Naive thymus-derived CD8-positive, alpha-beta T cell (primary cell): Measurements from ENCODE around the gene ATP4B. TPM values are rescaled to one million over a fixed set of nuclear protein-coding genes. Genes with fewer than 3 reads are reported as not detected.

Source experiments
- ATAC-seq, 2 donors: fragments of 150-1000 bp; cut with Tn5 transposase in 1 of 2; sonication (Bioruptor Pico), chemical (Tn5 transposase) in 1 of 2; 1 replicate in 1 of 2; 2 replicates in 1 of 2; pipeline ENCODE4 v1.10.0; 2021; ENCODE audit warnings: mild to moderate bottlenecking in 2 of 2, moderate library complexity in 2 of 2
- POLR2A ChIA-PET: fragments of 350-600 bp; sonication (Branson Sonifier 250); formaldehyde crosslinking; loops from one replicate; lab custom pipeline; 2021; ENCODE audit warnings: antibody characterized with exemption; lab: Charles Lee
- DNase-seq, 10 donors: peaks; one replicate each; pipeline versions ENCODE4 v3.0.0 to v3.0.0-alpha.2; 2020 to 2022
- H3K27ac Mint-ChIP-seq, 10 donors: one replicate each; pipeline ENCODE4 v1.8.0; 2020 to 2022; ENCODE audit warnings: mild to moderate bottlenecking in 10 of 10, mixed read lengths in 10 of 10, moderate library complexity in 4 of 10, inconsistent platforms in 1 of 10
- H3K27me3 Mint-ChIP-seq, 5 donors: one replicate each; pipeline ENCODE4 v1.8.0; 2021 to 2022; ENCODE audit warnings: mixed read lengths in 5 of 5
- H3K36me3 Mint-ChIP-seq, 3 donors: one replicate each; pipeline ENCODE4 v1.8.0; 2020 to 2022; ENCODE audit warnings: mixed read lengths in 3 of 3, mild to moderate bottlenecking in 2 of 3, inconsistent platforms in 1 of 3
- H3K4me1 Mint-ChIP-seq, 4 donors: one replicate each; pipeline ENCODE4 v1.8.0; 2021 to 2022; ENCODE audit warnings: mixed read lengths in 4 of 4
- H3K4me3 Mint-ChIP-seq, 10 donors: one replicate each; pipeline ENCODE4 v1.8.0; 2020 to 2022; ENCODE audit warnings: mild to moderate bottlenecking in 10 of 10, mixed read lengths in 10 of 10, moderate library complexity in 6 of 10, inconsistent platforms in 1 of 10
- H3K9me3 Mint-ChIP-seq, 9 donors: one replicate each; pipeline ENCODE4 v1.8.0; 2020 to 2022; ENCODE audit warnings: mixed read lengths in 9 of 9, mild to moderate bottlenecking in 3 of 9, inconsistent platforms in 1 of 9, moderate library complexity in 1 of 9
- polyA plus RNA-seq, 3 donors: library from polyadenylated mRNA; unstranded; fragments of 300-500 nt; fragmentation: Illumina TruSeq; gene quantifications; one replicate each; pipeline ENCODE4 v1.2.3, GENCODE V29; 2021
- total RNA-seq, 8 experiments: library from RNA in 2 of 8; stranded (reverse) in 2 of 8; gene quantifications; one replicate each; pipeline ENCODE4 v1.2.3 and lab custom pipeline; 2021 to 2026

Gene ATP4B
- total and polyA plus RNA-seq, 5 experiments from 2014 or later = not detected

DNA sequence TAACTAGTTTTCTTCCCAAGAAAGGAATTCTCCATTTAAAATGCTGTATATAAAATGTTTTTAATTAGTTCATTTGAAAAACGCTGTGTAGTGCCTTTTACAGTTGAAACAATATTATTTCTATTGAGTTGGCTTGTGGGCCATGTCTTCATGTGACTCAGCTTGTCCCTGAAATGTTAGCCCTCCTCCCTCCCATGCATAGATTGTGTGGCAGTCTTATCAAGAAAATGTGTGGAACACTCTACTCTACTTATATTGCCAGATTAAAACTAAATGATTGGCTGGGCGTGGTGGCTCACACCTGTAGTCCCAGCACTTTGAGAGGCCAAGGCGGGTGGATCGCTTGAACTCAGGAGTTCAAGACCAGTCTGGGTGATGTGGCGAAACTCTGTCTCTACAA, 40.0 kb downstream of the ATP4B start:
- Mint-ChIP-seq H3K4me1 (peaks cover 0 to 7% (median under 1%) of the 10 kb centered on the region in 4 donors), H3K36me3 (peaks cover 0 to 6% (median 0%) of the 10 kb centered on the region in 3 donors), H3K27me3 (no peaks in the 10 kb centered on the region), H3K27ac (peak overlapping the region in 2 of 10 donors; percentile 35 to 53), H3K4me3 (no peak overlapping the region), H3K9me3 (no peaks in the 10 kb centered on the region)
- no peak for ATAC-seq
- POLR2A ChIA-PET = no interaction called here
- DNase-seq = no peak

DNA sequence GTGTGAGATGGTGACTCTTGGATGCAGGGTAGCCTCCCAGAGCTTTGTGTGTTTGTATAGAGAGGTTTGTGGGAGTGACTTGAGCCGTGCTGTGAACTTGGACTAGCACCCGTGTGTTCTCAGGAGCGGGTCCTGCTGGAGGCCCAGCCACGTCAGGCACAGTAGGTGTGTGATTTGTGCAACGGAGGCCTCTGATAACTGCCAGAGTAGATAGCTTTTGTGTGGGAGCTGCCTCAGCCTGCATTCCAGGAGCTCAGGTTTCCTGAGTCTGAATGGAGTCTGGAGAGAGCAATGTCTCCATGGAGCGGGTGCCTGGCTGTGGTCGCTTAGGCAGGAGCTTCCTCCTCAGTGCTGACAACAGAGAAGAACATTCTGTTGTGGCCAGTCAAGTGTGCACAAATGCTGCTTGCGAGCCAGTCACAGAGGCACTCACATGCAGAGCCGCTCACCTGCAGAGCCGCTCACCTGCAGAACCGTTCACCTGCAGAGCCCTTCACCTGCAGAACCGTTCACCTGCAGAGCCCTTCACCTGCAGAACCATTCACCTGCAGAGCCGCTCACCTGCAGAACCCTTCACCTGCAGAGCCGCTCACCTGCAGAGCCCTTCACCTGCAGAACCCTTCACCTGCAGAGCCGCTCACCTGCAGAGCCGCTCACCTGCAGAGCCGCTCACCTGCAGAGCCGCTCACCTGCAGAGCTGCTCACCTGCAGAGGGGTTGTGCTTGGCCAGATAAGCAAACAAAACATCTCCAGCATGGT, 40.8 kb downstream of the ATP4B start:
- H3K4me3 Mint-ChIP-seq = no peak overlapping the region
- peaks cover 0 to 13% (median 0%) of the 10 kb centered on the region in 3 donors for H3K36me3 Mint-ChIP-seq
- H3K4me1 Mint-ChIP-seq = peaks cover 0 to 9% (median under 1%) of the 10 kb centered on the region in 4 donors
- no peaks in the 10 kb centered on the region for H3K9me3 Mint-ChIP-seq
- ATAC-seq (no peak), DNase-seq (no peak)
- H3K27me3 Mint-ChIP-seq = no peaks in the 10 kb centered on the region
- no peak overlapping the region for H3K27ac Mint-ChIP-seq
- POLR2A ChIA-PET = no interaction called here

DNA sequence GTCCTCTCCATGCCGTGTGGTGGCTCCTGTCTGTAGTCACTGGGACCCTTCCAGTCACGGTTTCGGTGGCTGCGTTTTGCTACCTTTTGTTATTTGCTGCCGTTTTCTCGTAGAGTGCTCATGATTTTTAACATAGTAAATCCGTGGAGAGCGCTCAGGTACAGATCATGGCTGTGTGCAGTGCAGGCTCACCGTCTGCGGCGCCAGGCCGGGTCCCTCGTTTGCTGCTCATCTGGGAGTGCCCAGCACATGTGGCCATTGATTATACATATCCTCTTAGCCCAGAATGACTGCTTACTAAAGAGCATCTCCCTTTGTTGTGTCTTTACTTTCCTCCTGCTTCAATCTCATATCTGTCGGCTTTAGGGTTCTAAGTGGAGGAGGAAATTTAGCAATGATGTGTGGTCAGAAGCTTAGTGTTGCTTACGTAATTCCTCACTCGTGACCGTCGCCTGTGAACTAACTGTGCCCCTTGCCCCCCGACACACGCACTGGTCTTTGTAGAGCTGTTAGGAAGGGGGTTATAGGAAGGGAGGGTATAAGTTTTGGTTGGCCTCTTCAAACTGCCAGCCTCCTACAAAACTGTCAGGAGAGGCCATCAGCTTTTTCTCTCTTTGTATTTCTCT, 41.6 kb downstream of the ATP4B start:
- H3K9me3 Mint-ChIP-seq = no peaks in the 10 kb centered on the region
- DNase-seq (no peak), ATAC-seq (no peak)

DNA sequence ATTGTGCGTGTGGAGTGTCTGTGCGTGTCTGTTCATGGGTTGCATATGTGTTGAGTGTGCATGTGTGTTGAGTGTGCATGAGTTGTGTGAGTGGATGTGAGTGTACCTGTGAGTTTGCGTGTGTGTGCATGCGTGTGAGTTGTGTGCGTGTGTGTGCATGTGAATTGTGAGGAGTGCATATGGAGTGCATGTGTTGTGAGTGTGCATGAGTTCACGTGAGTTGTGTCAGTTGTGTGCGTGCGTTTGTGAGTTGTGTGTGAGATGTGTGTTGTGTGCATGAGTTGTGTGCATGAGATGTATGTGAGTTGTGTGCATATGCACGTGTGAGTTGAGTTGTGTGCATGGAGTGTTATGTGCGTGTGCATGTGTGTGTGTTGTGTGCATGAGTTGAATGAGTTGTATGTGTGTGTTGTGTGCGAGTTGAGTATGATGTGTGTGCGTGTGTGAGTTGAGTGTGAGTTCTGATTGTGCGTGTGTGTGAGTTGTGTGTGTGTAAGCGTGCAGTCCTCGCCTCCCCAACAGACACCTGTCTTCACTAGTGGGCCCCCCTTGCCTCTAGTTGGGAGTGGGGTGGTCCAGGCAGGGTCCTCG, 44.1 kb downstream of the ATP4B start:
- H3K36me3 Mint-ChIP-seq = peaks cover 0 to 25% (median 7%) of the 10 kb centered on the region in 3 donors
- H3K4me3 Mint-ChIP-seq = no peak overlapping the region
- peaks cover 0 to 12% (median 4%) of the 10 kb centered on the region in 4 donors for H3K4me1 Mint-ChIP-seq
- no peak for DNase-seq
- POLR2A ChIA-PET = no interaction called here
- H3K9me3 Mint-ChIP-seq = no peaks in the 10 kb centered on the region
- H3K27ac Mint-ChIP-seq = no peak overlapping the region
- H3K27me3 Mint-ChIP-seq = no peaks in the 10 kb centered on the region
- ATAC-seq = no peak

More for the DNA sequence above, 41.6 kb downstream of the ATP4B start:
- Mint-ChIP-seq H3K4me1 (peaks cover 0 to 10% (median under 1%) of the 10 kb centered on the region in 4 donors), H3K27ac (no peak overlapping the region), H3K27me3 (no peaks in the 10 kb centered on the region), H3K36me3 (peaks cover 0 to 17% (median 0%) of the 10 kb centered on the region in 3 donors), H3K4me3 (no peak overlapping the region)
- POLR2A ChIA-PET = no interaction called here

DNA sequence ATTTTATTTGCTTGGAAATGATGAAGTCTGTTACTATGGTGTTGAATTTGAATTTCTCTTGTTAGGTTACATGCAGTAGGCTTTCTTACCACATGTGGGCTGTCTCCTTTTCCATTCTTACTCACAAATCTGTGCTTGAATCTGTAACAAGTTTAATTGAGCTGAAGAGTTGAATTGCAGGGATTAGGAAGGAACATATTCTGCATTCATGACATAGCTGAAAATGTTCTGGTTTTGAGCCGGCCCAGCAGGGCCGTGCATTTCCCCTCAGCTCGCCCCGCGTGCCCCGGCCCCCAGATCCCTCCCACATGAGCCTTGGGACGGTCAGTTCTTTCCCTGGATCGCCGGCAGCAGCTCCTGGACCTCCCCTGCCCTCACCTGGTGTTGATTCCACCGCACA, 45.4 kb downstream of the ATP4B start:
- DNase-seq (no peak), ATAC-seq (no peak)
- peak overlapping the region in 1 of 10 donors; percentile 70 for H3K27ac Mint-ChIP-seq
- peaks cover 0 to 17% (median 10%) of the 10 kb centered on the region in 4 donors for H3K4me1 Mint-ChIP-seq
- H3K27me3 Mint-ChIP-seq = no peaks in the 10 kb centered on the region
- POLR2A ChIA-PET = no interaction called here
- H3K4me3 Mint-ChIP-seq = no peak overlapping the region
- no peaks in the 10 kb centered on the region for H3K9me3 Mint-ChIP-seq
- peaks cover 0 to 25% (median 7%) of the 10 kb centered on the region in 3 donors for H3K36me3 Mint-ChIP-seq

DNA sequence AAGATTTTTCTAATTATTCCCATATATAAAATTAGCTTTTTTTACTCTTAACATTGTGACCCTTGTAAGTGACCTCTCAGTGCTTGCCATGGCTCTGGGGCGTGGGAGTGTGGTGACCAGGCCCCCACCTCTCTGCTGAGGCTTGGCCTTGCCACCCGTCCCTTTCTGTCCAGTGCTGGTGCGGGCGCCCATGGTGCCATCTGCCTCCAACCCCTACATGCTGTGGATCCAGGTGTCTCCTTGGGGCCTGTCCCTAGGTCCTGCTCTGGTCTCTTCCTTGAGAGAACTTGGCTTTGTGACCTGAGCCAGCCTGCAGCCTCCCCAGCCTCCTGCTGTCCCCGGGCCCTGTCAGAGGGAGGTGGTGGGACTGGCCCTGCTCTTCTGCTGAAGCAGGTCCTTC, 46.0 kb downstream of the ATP4B start:
- H3K9me3 Mint-ChIP-seq = no peaks in the 10 kb centered on the region
- no peak overlapping the region for H3K4me3 Mint-ChIP-seq
- no peaks in the 10 kb centered on the region for H3K27me3 Mint-ChIP-seq
- POLR2A ChIA-PET = interaction anchor here (0.6 kb wide), 1 partner anchor 51 kb away, joined by 3 read pairs; no protein-coding TSS in a partner anchor
- peak overlapping the region in 3 of 10 donors; percentile 22 to 70 (median 38) for H3K27ac Mint-ChIP-seq
- H3K36me3 Mint-ChIP-seq = peaks cover 0 to 25% (median 7%) of the 10 kb centered on the region in 3 donors
- H3K4me1 Mint-ChIP-seq = peaks cover 5 to 19% (median 11%) of the 10 kb centered on the region in 4 donors
- no peak for DNase-seq
- no peak for ATAC-seq

DNA sequence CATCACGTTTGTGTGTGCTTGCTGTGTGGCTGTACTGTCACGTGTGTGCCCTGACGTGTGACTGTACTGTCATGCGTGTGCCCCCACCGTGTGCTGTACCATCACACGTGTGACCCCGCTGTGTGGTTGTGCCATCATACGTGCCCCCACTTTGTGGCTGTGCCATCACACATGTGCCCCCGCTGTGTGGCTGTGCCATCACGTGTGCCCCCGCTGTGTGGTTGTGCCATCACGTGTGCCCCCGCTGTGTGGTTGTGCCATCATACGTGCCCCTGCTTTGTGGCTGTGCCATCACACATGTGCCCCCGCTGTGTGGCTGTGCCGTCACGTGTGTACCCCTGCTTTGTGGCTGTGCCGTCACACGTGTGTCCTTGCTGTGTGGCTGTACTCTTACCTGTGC, 47.7 kb downstream of the ATP4B start:
- H3K27ac Mint-ChIP-seq = peak overlapping the region in 5 of 10 donors; percentile 41 to 61 (median 51)
- H3K36me3 Mint-ChIP-seq = peaks cover 0 to 23% (median 7%) of the 10 kb centered on the region in 3 donors
- no peak overlapping the region for H3K4me3 Mint-ChIP-seq
- ATAC-seq (no peak), DNase-seq (no peak)
- peaks cover 14 to 28% (median 23%) of the 10 kb centered on the region in 4 donors for H3K4me1 Mint-ChIP-seq
- POLR2A ChIA-PET = no interaction called here
- peaks cover 0 to 4% (median 0%) of the 10 kb centered on the region in 9 donors for H3K9me3 Mint-ChIP-seq
- no peaks in the 10 kb centered on the region for H3K27me3 Mint-ChIP-seq

DNA sequence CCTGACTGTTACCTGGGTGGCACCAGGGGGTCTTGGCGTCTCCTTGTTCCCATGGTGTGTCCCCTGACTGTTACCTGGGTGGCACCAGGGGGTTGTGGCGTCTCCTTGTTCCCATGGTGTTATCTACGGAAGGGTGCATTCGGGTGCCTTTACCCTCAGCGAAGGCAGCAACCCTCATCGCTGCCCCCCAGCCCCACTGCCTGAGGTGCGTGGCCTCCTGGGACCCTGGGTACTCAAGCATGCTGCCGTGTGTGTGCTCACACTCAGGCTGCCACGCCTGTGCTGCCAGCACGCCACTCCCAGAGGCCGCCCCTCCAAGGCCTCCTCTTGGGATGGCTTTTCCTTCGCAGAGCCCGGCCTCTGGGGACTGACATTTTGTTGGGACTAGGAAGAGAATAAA, 48.4 kb downstream of the ATP4B start:
- POLR2A ChIA-PET = no interaction called here
- no peak for ATAC-seq
- peaks cover 0 to 26% (median 7%) of the 10 kb centered on the region in 3 donors for H3K36me3 Mint-ChIP-seq
- DNase-seq = no peak
- no peaks in the 10 kb centered on the region for H3K27me3 Mint-ChIP-seq
- no peak overlapping the region for H3K27ac Mint-ChIP-seq
- H3K4me3 Mint-ChIP-seq = no peak overlapping the region
- peaks cover 0 to 7% (median 0%) of the 10 kb centered on the region in 9 donors for H3K9me3 Mint-ChIP-seq
- H3K4me1 Mint-ChIP-seq = peaks cover 20 to 34% (median 28%) of the 10 kb centered on the region in 4 donors

DNA sequence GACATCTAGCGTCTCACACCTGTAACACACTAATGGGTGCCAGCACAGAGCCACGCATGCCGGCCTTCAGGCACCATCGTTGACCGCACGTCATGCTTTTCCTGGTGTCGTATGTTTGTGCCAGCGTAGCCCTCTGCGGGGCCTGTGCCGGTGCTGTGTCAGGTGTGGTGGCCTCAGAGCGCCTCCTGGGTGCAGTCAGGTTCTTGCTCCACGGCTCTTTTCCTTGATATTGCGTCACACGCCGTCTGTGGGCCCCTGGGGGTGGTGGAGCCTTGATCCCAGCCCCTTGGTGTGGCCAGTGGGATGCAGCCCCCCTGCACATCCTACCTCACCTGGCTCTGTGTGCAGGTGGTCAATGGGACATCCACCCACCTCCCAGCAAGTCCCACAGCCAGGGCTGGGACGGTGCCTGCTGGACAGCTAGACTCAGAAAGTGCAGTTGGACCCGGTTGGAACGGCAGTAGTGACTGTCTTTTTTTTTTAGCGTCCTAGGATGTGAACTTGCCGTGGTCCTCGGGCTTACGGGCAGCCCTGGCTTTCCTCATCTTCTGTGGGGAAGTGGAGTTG, 48.9 kb downstream of the ATP4B start:
- ATAC-seq = no peak
- Mint-ChIP-seq H3K4me3 (no peak overlapping the region), H3K27ac (peak overlapping the region in 4 of 10 donors; percentile 7 to 80 (median 34)), H3K27me3 (no peaks in the 10 kb centered on the region), H3K36me3 (peaks cover 0 to 26% (median 7%) of the 10 kb centered on the region in 3 donors), H3K4me1 (peaks cover 23 to 38% (median 30%) of the 10 kb centered on the region in 4 donors), H3K9me3 (peaks cover 0 to 7% (median 0%) of the 10 kb centered on the region in 9 donors)
- no peak for DNase-seq
- POLR2A ChIA-PET = no interaction called here

DNA sequence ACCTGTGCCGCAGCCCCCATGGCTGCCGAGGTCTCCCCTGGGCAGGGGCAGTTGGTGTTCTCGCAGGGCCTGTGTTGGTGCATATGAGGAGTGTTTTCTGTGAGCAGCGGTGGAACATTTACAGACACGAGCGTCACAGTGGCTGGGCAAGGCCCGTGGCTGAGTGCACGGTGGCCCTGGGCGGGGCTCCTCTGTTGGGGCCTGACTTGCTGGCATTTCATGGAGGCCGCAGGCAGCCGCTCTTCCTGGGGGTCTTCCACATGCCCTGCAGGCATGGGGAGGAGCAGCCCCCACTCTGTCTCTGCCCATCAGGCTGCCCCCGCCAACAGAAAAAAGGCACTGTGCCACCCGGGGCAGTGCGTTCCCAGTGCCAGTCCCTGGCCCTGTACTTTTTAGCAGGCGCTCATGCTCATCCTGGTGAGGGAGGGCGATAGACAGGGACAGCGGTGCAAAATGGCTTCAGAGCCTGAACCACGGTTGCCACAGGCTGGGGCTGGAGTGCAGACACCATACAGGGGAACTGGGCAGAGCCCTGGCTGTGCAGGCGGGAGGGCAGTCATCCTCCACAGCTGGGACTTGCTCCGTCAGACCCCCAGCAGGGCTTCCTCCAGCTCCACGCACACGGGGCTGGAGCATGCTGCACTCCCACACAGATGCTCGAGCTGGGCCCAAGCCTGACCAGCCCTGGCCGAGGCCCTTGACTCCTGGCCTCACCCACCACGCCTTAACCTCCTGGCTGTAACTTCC, 49.9 kb downstream of the ATP4B start:
- POLR2A ChIA-PET = no interaction called here
- H3K27ac Mint-ChIP-seq = peak overlapping the region in 2 of 10 donors; percentile 14 to 53

DNA sequence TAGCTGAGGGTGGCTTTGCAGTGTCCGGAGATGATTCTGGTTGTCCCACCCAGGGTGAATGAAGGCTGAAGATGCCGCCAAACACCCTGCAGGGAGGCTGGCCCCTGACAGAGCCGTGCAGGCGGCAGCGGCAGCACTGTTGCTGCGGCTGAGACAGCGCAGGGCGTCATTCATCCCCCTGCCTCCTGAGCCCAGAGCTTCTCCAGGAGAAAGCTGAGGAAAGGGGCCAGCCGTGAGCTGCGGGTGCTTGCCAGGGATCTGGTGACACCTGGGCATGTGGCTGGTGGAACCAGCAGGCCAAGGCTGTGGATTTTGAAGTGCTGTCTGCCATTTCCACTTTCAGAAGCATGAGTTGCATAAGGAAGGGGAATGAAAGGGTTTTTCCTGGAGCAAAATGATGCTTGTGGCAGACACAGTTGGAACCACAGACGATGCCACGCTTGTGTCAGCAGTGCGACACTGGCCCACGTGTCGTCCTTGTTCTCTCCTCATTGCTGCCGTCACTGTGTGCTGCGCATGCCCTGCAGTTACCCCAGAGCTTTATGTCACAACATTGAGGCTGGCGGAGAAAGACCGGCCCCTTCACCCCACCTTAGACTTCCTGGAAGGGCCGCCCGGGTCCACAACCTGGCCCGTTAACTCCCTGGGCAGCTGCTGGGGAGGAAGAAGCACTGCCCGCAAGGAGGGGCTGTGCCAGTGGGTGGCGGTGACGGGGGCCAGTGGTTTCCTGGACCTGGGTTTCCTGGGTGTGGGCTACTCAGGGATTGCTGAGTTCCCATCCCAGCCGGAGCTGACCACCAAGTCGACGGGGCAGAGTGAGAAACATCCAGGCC, 50.7 kb downstream of the ATP4B start:
- Mint-ChIP-seq H3K27ac (peak overlapping the region in 2 of 10 donors; percentile 27 to 59), H3K4me1 (peaks cover 26 to 48% (median 35%) of the 10 kb centered on the region in 4 donors), H3K36me3 (peaks cover 0 to 19% (median 7%) of the 10 kb centered on the region in 3 donors), H3K27me3 (no peaks in the 10 kb centered on the region), H3K4me3 (no peak overlapping the region), H3K9me3 (peaks cover 0 to 7% (median 0%) of the 10 kb centered on the region in 9 donors)
- DNase-seq = no peak
- ATAC-seq = no peak
- POLR2A ChIA-PET = no interaction called here

More for the DNA sequence above, 49.9 kb downstream of the ATP4B start:
- Mint-ChIP-seq H3K9me3 (peaks cover 0 to 7% (median 0%) of the 10 kb centered on the region in 9 donors), H3K36me3 (peaks cover 0 to 26% (median 7%) of the 10 kb centered on the region in 3 donors), H3K4me3 (no peak overlapping the region), H3K4me1 (peaks cover 26 to 44% (median 32%) of the 10 kb centered on the region in 4 donors), H3K27me3 (no peaks in the 10 kb centered on the region)
- DNase-seq (no peak), ATAC-seq (no peak)
